ENCODE measurements around the gene TEX261. TPM values are rescaled to one million over a fixed set of nuclear protein-coding genes. Genes with fewer than 3 reads are reported as not detected.

TEX261 gene
- total and polyA plus RNA-seq, 8 donors = 45.8 to 72.3 (median 57.7) TPM

GRCh38 chr2:70985283-70985688, 9.4 kb downstream of the TEX261 start:
- no peak for DNase-seq
- Histone ChIP-seq H3K27ac (no peak overlapping the region), H3K4me1 (peaks cover 0 to 17% of the 10 kb centered on the region in 2 donors), H3K4me3 (no peak overlapping the region), H3K9me3 (no peaks in the 10 kb centered on the region), H3K36me3 (peaks cover 0 to 49% of the 10 kb centered on the region in 2 donors), H3K27me3 (no peaks in the 10 kb centered on the region)
- TF ChIP-seq, protein P1, sequence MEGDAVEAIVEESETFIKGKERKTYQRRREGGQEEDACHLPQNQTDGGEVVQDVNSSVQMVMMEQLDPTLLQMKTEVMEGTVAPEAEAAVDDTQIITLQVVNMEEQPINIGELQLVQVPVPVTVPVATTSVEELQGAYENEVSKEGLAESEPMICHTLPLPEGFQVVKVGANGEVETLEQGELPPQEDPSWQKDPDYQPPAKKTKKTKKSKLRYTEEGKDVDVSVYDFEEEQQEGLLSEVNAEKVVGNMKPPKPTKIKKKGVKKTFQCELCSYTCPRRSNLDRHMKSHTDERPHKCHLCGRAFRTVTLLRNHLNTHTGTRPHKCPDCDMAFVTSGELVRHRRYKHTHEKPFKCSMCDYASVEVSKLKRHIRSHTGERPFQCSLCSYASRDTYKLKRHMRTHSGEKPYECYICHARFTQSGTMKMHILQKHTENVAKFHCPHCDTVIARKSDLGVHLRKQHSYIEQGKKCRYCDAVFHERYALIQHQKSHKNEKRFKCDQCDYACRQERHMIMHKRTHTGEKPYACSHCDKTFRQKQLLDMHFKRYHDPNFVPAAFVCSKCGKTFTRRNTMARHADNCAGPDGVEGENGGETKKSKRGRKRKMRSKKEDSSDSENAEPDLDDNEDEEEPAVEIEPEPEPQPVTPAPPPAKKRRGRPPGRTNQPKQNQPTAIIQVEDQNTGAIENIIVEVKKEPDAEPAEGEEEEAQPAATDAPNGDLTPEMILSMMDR (IDR thresholded peaks at IDR 0.05) = no peak
- intact Hi-C loops (cut with DNase I) = no loop called here
- ATAC-seq = no peak

GRCh38 chr2:70984576-70985282, 9.9 kb downstream of the TEX261 start:
- Histone ChIP-seq H3K27me3 (no peaks in the 10 kb centered on the region), H3K9me3 (no peaks in the 10 kb centered on the region), H3K4me1 (peaks cover 0 to 17% of the 10 kb centered on the region in 2 donors), H3K36me3 (peaks cover 0 to 44% of the 10 kb centered on the region in 2 donors), H3K27ac (no peak overlapping the region), H3K4me3 (no peak overlapping the region)
- peak; percentile 18 to 95 (median 49) for DNase-seq
- ATAC-seq = peak; percentile 92
- intact Hi-C loops (cut with DNase I) = no loop called here
- TF ChIP-seq, protein P1 (IDR thresholded peaks at IDR 0.05) = peak; percentile 69 to 80

DNA sequence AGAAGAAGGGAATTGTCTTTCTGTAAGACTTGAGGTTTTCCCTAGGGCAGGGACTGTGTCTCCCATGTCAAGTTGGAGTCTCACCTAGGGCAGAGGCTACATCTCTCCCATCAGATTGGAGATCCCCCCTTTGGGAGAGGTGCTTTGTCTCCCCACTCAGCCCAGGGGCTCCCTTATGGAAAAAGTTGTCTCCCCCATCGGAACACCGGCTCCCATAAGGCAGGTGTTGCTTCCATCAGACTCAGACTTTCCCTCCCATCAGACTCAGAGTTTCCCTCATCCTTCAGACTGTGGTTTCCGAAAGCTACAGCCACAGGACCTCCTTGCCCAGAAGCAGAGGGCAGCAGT, 10.5 kb downstream of the TEX261 start:
- no peak for ATAC-seq
- Histone ChIP-seq H3K4me3 (no peak overlapping the region), H3K4me1 (peaks cover 0 to 17% of the 10 kb centered on the region in 2 donors), H3K27ac (no peak overlapping the region), H3K9me3 (no peaks in the 10 kb centered on the region), H3K36me3 (peaks cover 0 to 38% of the 10 kb centered on the region in 2 donors), H3K27me3 (peaks cover 0 to 1% of the 10 kb centered on the region in 2 donors)
- intact Hi-C loops (cut with DNase I) = no loop called here
- no peak for DNase-seq
- TF ChIP-seq, protein P1 (IDR thresholded peaks at IDR 0.05) = no peak

DNA sequence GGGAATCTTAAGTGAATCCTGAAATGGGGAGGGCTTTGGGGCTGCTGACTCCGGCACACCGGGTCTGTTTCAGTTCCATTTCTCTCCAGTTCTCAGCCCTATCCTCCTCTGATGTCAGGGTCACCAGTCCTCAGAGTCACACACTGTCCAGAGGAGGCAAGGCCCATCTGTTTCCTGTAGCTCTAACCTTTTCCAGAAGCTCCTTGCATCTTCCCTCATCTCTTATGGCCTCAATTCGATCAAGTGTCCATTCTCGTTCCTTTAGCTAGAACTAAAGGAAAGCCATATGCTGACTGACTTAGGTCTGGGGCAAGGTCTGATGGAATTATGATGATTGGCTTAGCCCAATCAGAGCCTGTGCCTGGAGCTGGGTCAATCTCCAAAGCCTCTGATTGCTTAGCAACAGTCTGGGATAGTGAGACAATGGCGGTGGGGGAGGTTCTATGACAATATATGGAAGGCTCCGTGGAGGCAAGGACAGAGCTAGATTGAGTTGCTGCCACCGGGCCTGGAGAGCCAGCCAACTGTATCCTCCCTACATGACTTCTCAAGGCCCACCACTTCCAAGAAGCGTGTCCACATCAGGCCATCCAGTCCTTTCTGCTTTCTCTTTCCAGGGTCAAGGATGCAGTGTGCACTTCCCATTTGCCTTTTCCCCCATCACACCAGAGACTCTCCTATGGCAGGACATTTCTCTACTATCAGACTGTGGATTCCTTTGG, 11.0 kb downstream of the TEX261 start:
- DNase-seq = no peak
- no peak overlapping the region for H3K27ac ChIP-seq
- no peak overlapping the region for H3K4me3 ChIP-seq
- H3K36me3 ChIP-seq = peaks cover 0 to 33% of the 10 kb centered on the region in 2 donors
- H3K27me3 ChIP-seq = peaks cover 0 to 6% of the 10 kb centered on the region in 2 donors
- TF ChIP-seq, protein P1 (IDR thresholded peaks at IDR 0.05) = no peak
- H3K9me3 ChIP-seq = no peaks in the 10 kb centered on the region
- ATAC-seq = no peak
- intact Hi-C loops (cut with DNase I) = no loop called here
- peaks cover 0 to 22% of the 10 kb centered on the region in 2 donors for H3K4me1 ChIP-seq

DNA sequence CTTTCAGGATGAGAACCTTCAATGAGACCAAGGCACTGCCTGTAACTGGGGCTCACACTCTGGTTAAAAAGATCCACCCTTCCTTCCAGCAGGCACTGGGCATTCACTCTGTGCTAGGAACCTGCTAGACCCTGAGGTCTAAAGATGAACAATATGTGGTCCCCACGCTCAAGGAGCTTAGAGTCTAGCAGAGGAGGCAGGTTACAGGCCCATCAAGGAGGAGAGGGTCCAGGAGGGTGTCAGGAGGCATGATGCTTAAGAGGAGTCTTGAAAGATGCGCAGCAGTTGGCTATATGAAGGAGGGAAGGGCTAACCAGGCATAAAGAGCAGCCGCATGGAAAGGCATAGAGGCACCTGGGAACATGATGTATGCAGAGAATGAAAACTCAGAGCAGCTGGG, 11.7 kb downstream of the TEX261 start:
- Histone ChIP-seq H3K4me3 (no peak overlapping the region), H3K27ac (no peak overlapping the region), H3K36me3 (peaks cover 0 to 26% of the 10 kb centered on the region in 2 donors), H3K27me3 (peaks cover 0 to 13% of the 10 kb centered on the region in 2 donors), H3K4me1 (peaks cover 4 to 29% of the 10 kb centered on the region in 2 donors), H3K9me3 (no peaks in the 10 kb centered on the region)
- TF ChIP-seq, protein P1 (IDR thresholded peaks at IDR 0.05) = no peak
- no peak for DNase-seq
- no peak for ATAC-seq
- intact Hi-C loops (cut with DNase I) = no loop called here
